LNCAP (cell line): Measurements from ENCODE around the gene TENM4.

Experiments
- TF ChIP-seq, protein P1 (sequence below): fragments of 450-650 bp; IDR thresholded peaks from 2 replicates; pipeline ENCODE4 v1.5.1; 2017; ENCODE audit warnings: mild to moderate bottlenecking

TENM4 gene

DNA sequence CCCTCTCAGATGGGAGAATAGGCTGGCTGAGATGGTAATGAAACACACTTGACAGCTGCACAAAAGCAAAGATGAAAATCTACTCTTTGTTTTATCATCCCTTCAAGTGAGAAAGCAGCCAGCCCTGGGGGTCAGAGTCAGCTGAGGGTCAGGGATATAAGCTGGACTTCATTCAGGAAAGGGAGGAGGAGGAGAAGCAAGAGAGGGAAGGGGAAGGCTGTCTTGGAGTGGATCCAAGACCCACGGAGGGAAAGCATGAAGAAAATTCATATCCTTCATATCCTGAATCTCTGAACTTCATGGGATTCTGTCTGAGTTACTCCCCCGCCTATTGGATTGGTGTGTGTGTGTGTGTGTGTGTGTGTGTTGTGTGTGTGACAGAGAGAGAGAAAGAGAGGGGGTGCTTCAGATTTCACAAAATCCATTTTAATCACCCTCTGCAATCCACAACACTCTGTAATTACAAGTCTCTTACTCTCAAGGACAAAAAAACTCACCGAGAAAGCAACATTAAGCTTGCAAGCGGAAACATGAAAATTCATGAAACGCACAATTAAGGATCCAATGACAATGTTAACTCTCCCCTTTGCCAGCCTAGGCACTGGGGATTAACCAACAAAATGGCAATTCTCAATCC, 327.7 kb downstream of the TENM4 start:
- TF ChIP-seq, protein P1, sequence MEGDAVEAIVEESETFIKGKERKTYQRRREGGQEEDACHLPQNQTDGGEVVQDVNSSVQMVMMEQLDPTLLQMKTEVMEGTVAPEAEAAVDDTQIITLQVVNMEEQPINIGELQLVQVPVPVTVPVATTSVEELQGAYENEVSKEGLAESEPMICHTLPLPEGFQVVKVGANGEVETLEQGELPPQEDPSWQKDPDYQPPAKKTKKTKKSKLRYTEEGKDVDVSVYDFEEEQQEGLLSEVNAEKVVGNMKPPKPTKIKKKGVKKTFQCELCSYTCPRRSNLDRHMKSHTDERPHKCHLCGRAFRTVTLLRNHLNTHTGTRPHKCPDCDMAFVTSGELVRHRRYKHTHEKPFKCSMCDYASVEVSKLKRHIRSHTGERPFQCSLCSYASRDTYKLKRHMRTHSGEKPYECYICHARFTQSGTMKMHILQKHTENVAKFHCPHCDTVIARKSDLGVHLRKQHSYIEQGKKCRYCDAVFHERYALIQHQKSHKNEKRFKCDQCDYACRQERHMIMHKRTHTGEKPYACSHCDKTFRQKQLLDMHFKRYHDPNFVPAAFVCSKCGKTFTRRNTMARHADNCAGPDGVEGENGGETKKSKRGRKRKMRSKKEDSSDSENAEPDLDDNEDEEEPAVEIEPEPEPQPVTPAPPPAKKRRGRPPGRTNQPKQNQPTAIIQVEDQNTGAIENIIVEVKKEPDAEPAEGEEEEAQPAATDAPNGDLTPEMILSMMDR = no peak

DNA sequence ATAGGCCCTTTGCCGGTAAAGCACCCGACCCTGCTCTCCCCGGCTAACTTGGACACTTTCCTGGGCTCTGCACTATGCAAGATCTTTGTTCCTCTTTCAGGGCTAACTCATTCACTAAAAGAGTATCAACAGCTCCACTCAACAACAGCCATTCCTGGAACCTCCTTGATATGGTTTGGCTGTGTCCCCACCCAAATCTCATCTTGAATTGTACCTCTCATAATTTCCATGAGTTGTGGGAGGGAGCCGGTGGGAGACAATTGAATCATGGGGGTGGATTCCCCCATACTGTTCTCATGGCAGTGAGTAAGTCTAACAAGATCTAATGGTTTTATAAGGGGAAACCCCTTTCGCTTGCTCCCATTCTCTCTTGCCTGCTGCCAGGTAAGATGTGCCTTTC, 330.0 kb downstream of the TENM4 start:
- TF ChIP-seq, protein P1 = no peak

DNA sequence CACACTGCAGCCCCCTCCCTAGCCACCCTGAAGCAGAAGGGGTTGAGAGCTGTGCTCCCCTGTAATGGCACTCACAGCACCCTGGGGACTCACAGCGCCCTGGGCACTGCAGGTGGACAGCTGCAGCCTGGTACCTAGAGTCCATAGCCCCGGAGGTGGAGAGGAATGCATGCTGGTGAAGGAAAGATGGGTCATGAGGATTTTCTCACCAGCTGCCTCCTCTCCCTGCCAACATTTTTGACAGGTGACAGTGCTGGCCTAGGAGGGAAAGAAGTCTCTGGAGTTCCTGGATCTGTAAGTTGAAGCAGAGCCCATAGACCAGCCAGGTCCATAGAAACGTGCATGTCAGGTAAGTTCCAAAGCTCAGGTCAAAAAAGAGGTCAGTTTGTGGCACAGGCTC, 330.5 kb downstream of the TENM4 start:
- TF ChIP-seq, protein P1 = no peak

DNA sequence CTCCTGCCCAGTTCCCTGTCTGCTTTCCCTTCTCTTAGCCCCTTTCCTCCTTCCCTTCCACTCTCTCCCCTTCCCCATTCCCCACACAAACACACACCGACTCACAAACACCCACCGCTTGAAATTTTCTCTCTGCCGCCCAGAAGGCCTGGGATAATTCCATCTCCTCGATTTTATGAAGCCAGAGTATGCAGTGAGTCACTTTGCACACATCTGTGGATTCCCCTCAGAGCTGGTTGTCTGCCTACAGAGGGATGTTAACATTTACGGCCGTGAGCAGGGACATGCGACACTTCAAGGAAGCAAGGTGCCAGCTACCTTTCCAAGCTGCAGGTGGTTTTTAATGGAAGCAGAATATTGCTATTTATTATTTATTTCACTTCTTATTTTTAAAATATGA, 332.0 kb downstream of the TENM4 start:
- TF ChIP-seq, protein P1 = no peak

DNA sequence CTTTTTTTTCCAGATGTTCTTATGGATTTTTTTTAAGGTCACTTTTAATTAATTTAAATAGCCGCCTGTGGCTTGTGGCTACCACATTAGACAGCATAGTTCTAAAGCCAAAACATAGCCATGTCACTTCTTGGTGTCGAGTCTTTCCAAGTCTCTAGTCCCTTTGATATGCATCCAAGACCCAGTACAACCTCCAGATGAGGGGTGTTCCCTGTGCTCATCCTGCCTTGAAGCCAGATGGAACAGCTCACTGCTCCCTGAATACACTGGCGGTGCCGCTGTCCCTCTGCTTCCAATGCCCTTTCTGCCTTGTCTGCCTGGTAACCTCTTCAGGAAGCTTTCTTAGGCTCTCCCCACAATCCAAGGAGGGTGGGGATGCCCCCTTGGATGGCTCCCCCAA, 338.0 kb downstream of the TENM4 start:
- TF ChIP-seq, protein P1 = no peak

DNA sequence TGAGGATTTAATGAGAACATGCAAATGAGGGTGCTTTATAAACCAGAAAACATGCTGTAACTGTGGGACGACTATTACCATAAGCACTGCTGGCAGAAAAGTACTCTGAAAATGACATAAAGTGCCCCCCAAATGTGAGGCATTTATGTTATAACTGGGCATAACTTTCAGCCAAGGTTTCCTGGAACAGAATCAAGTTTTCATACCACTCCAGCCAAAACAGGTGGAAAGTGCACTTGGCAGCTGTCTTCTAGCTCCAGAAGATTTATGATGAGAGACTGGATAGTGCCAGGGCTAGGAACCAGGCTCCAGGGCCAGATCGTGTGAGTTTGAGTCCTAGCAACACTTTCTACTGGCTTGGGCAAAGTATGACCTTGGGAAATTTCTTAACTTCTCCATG, 339.2 kb downstream of the TENM4 start:
- TF ChIP-seq, protein P1 = no peak

DNA sequence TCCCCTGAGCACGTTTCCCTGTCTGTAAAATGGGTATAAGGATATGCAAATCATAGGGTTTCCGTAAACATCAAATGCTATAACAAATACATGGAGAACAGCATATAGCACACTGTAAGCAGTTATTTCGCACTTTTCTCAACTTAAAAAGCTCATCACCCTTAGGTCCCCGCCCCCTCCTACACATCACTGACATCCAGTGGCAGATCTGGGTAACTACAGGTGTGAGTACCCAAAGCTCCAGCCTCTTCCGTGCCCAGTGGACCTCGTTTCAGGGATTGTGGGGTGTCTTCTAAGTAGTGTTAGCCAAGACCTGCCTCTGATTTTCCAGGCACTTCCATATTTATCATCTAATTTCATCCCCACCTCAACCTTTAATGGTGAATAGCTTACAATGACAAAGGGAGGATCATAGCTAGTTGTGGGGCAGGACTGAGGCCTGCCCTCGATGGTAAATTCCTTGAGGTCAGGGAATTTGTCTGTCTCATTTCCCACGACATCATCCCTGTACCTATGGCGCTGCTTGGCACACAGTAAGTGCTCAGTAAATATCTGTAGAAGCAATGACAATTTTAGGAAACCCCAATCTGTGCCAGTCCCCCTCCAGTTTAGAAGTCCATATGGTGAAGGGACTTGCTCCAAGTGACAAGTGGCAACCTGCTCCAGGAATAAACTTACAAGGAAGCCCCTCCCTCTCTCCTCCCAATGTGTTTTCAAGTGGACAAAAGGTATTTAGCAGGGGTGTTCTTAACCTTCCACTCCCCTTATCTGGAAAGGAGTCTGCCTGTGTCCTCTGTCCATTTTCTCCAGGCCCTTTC, 340.5 kb downstream of the TENM4 start:
- TF ChIP-seq, protein P1 = peak; percentile 78
